Sigmoid colon (tissue), 7 donors: Measurements from ENCODE around the gene CHRNA10. TPM values are rescaled to one million over a fixed set of nuclear protein-coding genes. Genes with fewer than 3 reads are reported as not detected.

Experiments used
- DNase-seq: peaks from one replicate; pipeline ENCODE4 v3.0.0-alpha.2; 2019
- H3K27ac ChIP-seq, 4 donors: fragments of 200-600 bp; sonication (generic); one replicate each; pipeline ENCODE4 v1.5.1; 2016 to 2019; ENCODE audit warnings: mild to moderate bottlenecking in 1 of 4
- H3K27me3 ChIP-seq, 3 donors: fragments of 200-600 bp; sonication (generic); one replicate each; pipeline ENCODE4 v1.5.1; 2019; ENCODE audit warnings: mild to moderate bottlenecking in 1 of 3
- H3K36me3 ChIP-seq, 4 donors: fragments of 200-600 bp; sonication (generic); one replicate each; pipeline ENCODE4 v1.5.1; 2016 to 2019
- H3K4me1 ChIP-seq, 4 donors: fragments of 200-600 bp; sonication (generic); one replicate each; pipeline ENCODE4 v1.5.1; 2017 to 2019
- H3K4me3 ChIP-seq, 4 donors: fragments of 200-600 bp; sonication (generic); one replicate each; pipeline ENCODE4 v1.5.1; 2017 to 2019; ENCODE audit warnings: mild to moderate bottlenecking in 2 of 4, moderate library complexity in 1 of 4
- H3K9me3 ChIP-seq, 4 donors: fragments of 200-600 bp in 3 of 4; sonication (generic) in 3 of 4; one replicate each; pipeline versions ENCODE4 v1.5.1 to v1.6.1; 2013 to 2019
- CTCF ChIP-seq, 4 experiments: fragments of 450-650 bp in 3 of 4; fragments of 200-600 bp in 1 of 4; IDR thresholded peaks; one replicate each; pipeline ENCODE4 v1.5.1; 2016 to 2019; ENCODE audit warnings: antibody characterized with exemption in 4 of 4, mild to moderate bottlenecking in 3 of 4, moderate library complexity in 2 of 4
- EP300 ChIP-seq, 4 donors: sonication (generic); formaldehyde crosslinking; IDR thresholded peaks; one replicate each; pipeline ENCODE4 v1.6.1; 2017; ENCODE audit warnings: antibody characterized with exemption in 4 of 4
- POLR2A ChIP-seq, 2 donors: fragments of 450-650 bp; IDR thresholded peaks; one replicate each; pipeline ENCODE4 v1.6.1; 2016; ENCODE audit warnings: antibody characterized with exemption in 2 of 2, mild to moderate bottlenecking in 2 of 2, moderate library complexity in 2 of 2
- POLR2AphosphoS5 ChIP-seq, 4 donors: sonication (generic); formaldehyde crosslinking; IDR thresholded peaks; one replicate each; pipeline ENCODE4 v1.6.1; 2017; ENCODE audit warnings: antibody characterized with exemption in 4 of 4
- WGBS, 2 donors: extraction: QIAGEN DNeasy Blood & Tissue Kit; methylation state at CpG; one replicate each; pipeline ENCODE4 v1.1.7; 2013; 5-methylcytosine and 5-hydroxymethylcytosine counted together
- intact Hi-C: fragments of 100-400 bp; cut with DNase I; formaldehyde crosslinking; loops from one replicate; pipeline ENCODE4 v1.15.1; 2023
- polyA plus RNA-seq, 3 donors: library from polyadenylated mRNA; stranded (reverse); fragments of 200-250 nt; gene quantifications; one replicate each; pipeline ENCODE4 v1.2.3, GENCODE V29; 2013
- total RNA-seq, 4 donors: library from RNA; depleted of rRNA; stranded (reverse); fragments of >200 nt; gene quantifications; one replicate each; pipeline ENCODE4 v1.1.0, GENCODE V29; 2016
- donor health status: healthy with polysubstance abuse.
- donor health status: Bipolar disorder and iron deficiency.
- donor health status: healthy.

CHRNA10 gene
- total and polyA plus RNA-seq, 7 donors = 0.33 to 1.8 (median 0.64) TPM; not detected in 1

- no peaks in the 10 kb centered on the region for H3K27me3 ChIP-seq
- no peak overlapping the region for H3K27ac ChIP-seq
- TF ChIP-seq POLR2AphosphoS5 (IDR thresholded peaks at IDR 0.05) (no peak), POLR2A (IDR thresholded peaks at IDR 0.05) (no peak), CTCF (IDR thresholded peaks at IDR 0.05) (no peak), EP300 (IDR thresholded peaks at IDR 0.05) (no peak)
- WGBS, 2 donors = 94% methylated on average over 15 of the region's 15 CpGs
- DNase-seq = no peak
- intact Hi-C loops = no loop called here
- no peaks in the 10 kb centered on the region for H3K4me1 ChIP-seq
- H3K4me3 ChIP-seq = no peak overlapping the region
- H3K36me3 ChIP-seq = no peaks in the 10 kb centered on the region
- no peaks in the 10 kb centered on the region for H3K9me3 ChIP-seq
Observed at GRCh38 chr11:3635641-3636375, 35.4 kb downstream of the CHRNA10 start.

- no peak for TF ChIP-seq CTCF (IDR thresholded peaks at IDR 0.05)
- no peak for TF ChIP-seq POLR2AphosphoS5 (IDR thresholded peaks at IDR 0.05)
- TF ChIP-seq EP300 (IDR thresholded peaks at IDR 0.05) = no peak
- no peak for TF ChIP-seq POLR2A (IDR thresholded peaks at IDR 0.05)
- intact Hi-C loops = no loop called here
- DNase-seq = no peak
- no peaks in the 10 kb centered on the region for H3K4me1 ChIP-seq
- WGBS, 2 donors = 90 to 91% methylated on average over 5 of the region's 5 CpGs
- H3K27me3 ChIP-seq = no peaks in the 10 kb centered on the region
- H3K4me3 ChIP-seq = no peak overlapping the region
- H3K36me3 ChIP-seq = no peaks in the 10 kb centered on the region
- H3K27ac ChIP-seq = no peak overlapping the region
- no peaks in the 10 kb centered on the region for H3K9me3 ChIP-seq
Observed at GRCh38 chr11:3632070-3632660, 39.0 kb downstream of the CHRNA10 start.

GRCh38 chr11:3631331-3631730, 39.9 kb downstream of the CHRNA10 start:
- intact Hi-C loops = no loop called here
- Histone ChIP-seq H3K27me3 (no peaks in the 10 kb centered on the region), H3K4me1 (no peaks in the 10 kb centered on the region), H3K4me3 (no peak overlapping the region), H3K27ac (no peak overlapping the region), H3K9me3 (no peaks in the 10 kb centered on the region), H3K36me3 (no peaks in the 10 kb centered on the region)
- no peak for DNase-seq
- TF ChIP-seq CTCF (IDR thresholded peaks at IDR 0.05) = no peak
- no peak for TF ChIP-seq POLR2AphosphoS5 (IDR thresholded peaks at IDR 0.05)
- no peak for TF ChIP-seq EP300 (IDR thresholded peaks at IDR 0.05)
- no peak for TF ChIP-seq POLR2A (IDR thresholded peaks at IDR 0.05)
- WGBS, 2 donors = 90% methylated on average over 4 of the region's 4 CpGs

- TF ChIP-seq EP300 (IDR thresholded peaks at IDR 0.05) = no peak
- TF ChIP-seq CTCF (IDR thresholded peaks at IDR 0.05) = no peak
- no peak for TF ChIP-seq POLR2A (IDR thresholded peaks at IDR 0.05)
- no peak for TF ChIP-seq POLR2AphosphoS5 (IDR thresholded peaks at IDR 0.05)
- intact Hi-C loops = no loop called here
- no peak for DNase-seq
- Histone ChIP-seq H3K27ac (no peak overlapping the region), H3K9me3 (no peaks in the 10 kb centered on the region), H3K36me3 (no peaks in the 10 kb centered on the region), H3K4me1 (no peaks in the 10 kb centered on the region), H3K27me3 (no peaks in the 10 kb centered on the region), H3K4me3 (no peak overlapping the region)
- WGBS, 2 donors = 93% methylated on average over 1 of the region's 1 CpG
Observed at GRCh38 chr11:3627291-3627690, 43.9 kb downstream of the CHRNA10 start.
